Lung (tissue), 12 donors: ENCODE data around the gene HRK. TPM values are rescaled to one million over a fixed set of nuclear protein-coding genes. Genes with fewer than 3 reads are reported as not detected.

ENCODE experiments used
- ATAC-seq: fragments of 200-7000 bp; cut with Tn5 transposase; one replicate; pipeline ENCODE4 v1.9.1; 2020; ENCODE audit warnings: moderate number of reproducible peaks; ENCODE audit not compliant: insufficient read depth, low FRiP score
- DNase-seq, 3 donors: peaks; one replicate each; pipeline ENCODE4 v3.0.0-alpha.2; 2013 to 2017
- H3K27ac ChIP-seq, 2 donors: one replicate each; pipeline ENCODE4 v1.5.1; 2013; ENCODE audit warnings: mild to moderate bottlenecking in 2 of 2, moderate library complexity in 2 of 2, control low read depth in 1 of 2, inconsistent platforms in 1 of 2, low read depth in 1 of 2, low read length in 1 of 2
- H3K27me3 ChIP-seq, 3 donors: one replicate each; pipeline ENCODE4 v1.5.1; 2013; ENCODE audit warnings: low read length in 2 of 3; ENCODE audit not compliant: control insufficient read depth in 3 of 3, insufficient read depth in 3 of 3
- H3K36me3 ChIP-seq, 4 donors: one replicate each; pipeline ENCODE4 v1.5.1; 2013; ENCODE audit warnings: low read length in 4 of 4, mild to moderate bottlenecking in 1 of 4, moderate library complexity in 1 of 4; ENCODE audit not compliant: control insufficient read depth in 4 of 4, insufficient read depth in 4 of 4
- H3K4me1 ChIP-seq, 5 donors: one replicate each; pipeline ENCODE4 v1.5.1; 2013; ENCODE audit warnings: low read length in 5 of 5, mild to moderate bottlenecking in 2 of 5, moderate library complexity in 1 of 5; ENCODE audit not compliant: control insufficient read depth in 5 of 5, insufficient read depth in 5 of 5
- H3K4me3 ChIP-seq: one replicate; pipeline ENCODE4 v1.5.1; 2013; ENCODE audit warnings: mild to moderate bottlenecking, control low read depth, moderate library complexity
- H3K9ac ChIP-seq, 2 donors: one replicate each; pipeline ENCODE4 v1.5.1; 2013; ENCODE audit warnings: low read length in 2 of 2, control low read depth in 1 of 2; ENCODE audit not compliant: insufficient read depth in 1 of 2
- H3K9me3 ChIP-seq, 4 donors: one replicate each; pipeline ENCODE4 v1.5.1; 2013; ENCODE audit warnings: low read length in 3 of 4, mild to moderate bottlenecking in 1 of 4, moderate library complexity in 1 of 4; ENCODE audit not compliant: control insufficient read depth in 4 of 4, insufficient read depth in 3 of 4
- CTCF ChIP-seq: IDR thresholded peaks from 2 replicates; pipeline ENCODE4 v1.5.1; 2012; ENCODE audit warnings: mild to moderate bottlenecking; ENCODE audit errors: control extremely low read depth, extremely low read depth
- WGBS, 2 donors: extraction: QIAGEN DNeasy Blood & Tissue Kit; methylation state at CpG; one replicate each; pipeline ENCODE4 v1.1.7; 2013; 5-methylcytosine and 5-hydroxymethylcytosine counted together
- polyA plus RNA-seq, 2 donors: library from polyadenylated mRNA; stranded (reverse); fragments of 200-250 nt; gene quantifications; one replicate each; pipeline ENCODE4 v1.2.1, GENCODE V29; 2013
- total RNA-seq, 2 donors: library from RNA; depleted of rRNA in 1 of 2; stranded (reverse); fragments of >200 nt in 1 of 2; gene quantifications; one replicate each; pipeline ENCODE4 v1.2.1, GENCODE V29; 2014 to 2021
- donor health status: control.
- donor health status: control.
- donor health status: Bipolar disorder and iron deficiency.
- donor health status: healthy.
- donor health status: DM: yes; HTN: yes; CAD: no.

The HRK gene
- total and polyA plus RNA-seq, 4 donors = 0.05 to 1.5 (median 0.23) TPM

- Histone ChIP-seq H3K27me3 (no peaks in the 10 kb centered on the region), H3K9me3 (peaks cover 0 to 2% (median 0%) of the 10 kb centered on the region in 4 donors), H3K4me3 (no peak overlapping the region), H3K9ac (no peak overlapping the region), H3K36me3 (peaks cover 0 to 5% (median 0%) of the 10 kb centered on the region in 4 donors), H3K4me1 (peaks cover 0 to 5% (median 2%) of the 10 kb centered on the region in 5 donors), H3K27ac (no peak overlapping the region)
- DNase-seq (no peak), ATAC-seq (no peak)
- TF ChIP-seq CTCF = no peak
- 88 to 97% methylated on average over 2 of the region's 2 CpGs for WGBS, 2 donors
Measured at GRCh38 chr12:116922194-116922897, 41.1 kb upstream of the HRK start.

- no peak for DNase-seq
- ATAC-seq = no peak
- Histone ChIP-seq H3K9me3 (peaks cover 0 to 2% (median 0%) of the 10 kb centered on the region in 4 donors), H3K9ac (no peak overlapping the region), H3K4me1 (peaks cover 0 to 14% (median 4%) of the 10 kb centered on the region in 5 donors), H3K4me3 (no peak overlapping the region), H3K27me3 (no peaks in the 10 kb centered on the region), H3K27ac (no peak overlapping the region), H3K36me3 (peaks cover 0 to 5% (median 0%) of the 10 kb centered on the region in 4 donors)
- TF ChIP-seq CTCF = no peak
- WGBS, 2 donors = 85 to 93% methylated on average over 3 of the region's 3 CpGs
Measured at GRCh38 chr12:116920939-116921338, 39.7 kb upstream of the HRK start.

GRCh38 chr12:116919706-116920485, 38.7 kb upstream of the HRK start:
- Histone ChIP-seq H3K4me3 (no peak overlapping the region), H3K9ac (no peak overlapping the region), H3K27ac (no peak overlapping the region), H3K9me3 (peaks cover 0 to 2% (median 0%) of the 10 kb centered on the region in 4 donors), H3K4me1 (peaks cover 0 to 16% (median 4%) of the 10 kb centered on the region in 5 donors), H3K36me3 (peaks cover 0 to 5% (median 0%) of the 10 kb centered on the region in 4 donors), H3K27me3 (no peaks in the 10 kb centered on the region)
- no peak for TF ChIP-seq CTCF
- DNase-seq = no peak
- 61 to 68% methylated on average over 6 of the region's 6 CpGs for WGBS, 2 donors
- no peak for ATAC-seq
